ENCODE measurements around the gene TIMM44. TPM values are rescaled to one million over a fixed set of nuclear protein-coding genes. Genes with fewer than 3 reads are reported as not detected.

TIMM44 gene
- total and polyA plus RNA-seq, 10 donors: 33.2 to 94.9 (median 64.7) TPM

DNA sequence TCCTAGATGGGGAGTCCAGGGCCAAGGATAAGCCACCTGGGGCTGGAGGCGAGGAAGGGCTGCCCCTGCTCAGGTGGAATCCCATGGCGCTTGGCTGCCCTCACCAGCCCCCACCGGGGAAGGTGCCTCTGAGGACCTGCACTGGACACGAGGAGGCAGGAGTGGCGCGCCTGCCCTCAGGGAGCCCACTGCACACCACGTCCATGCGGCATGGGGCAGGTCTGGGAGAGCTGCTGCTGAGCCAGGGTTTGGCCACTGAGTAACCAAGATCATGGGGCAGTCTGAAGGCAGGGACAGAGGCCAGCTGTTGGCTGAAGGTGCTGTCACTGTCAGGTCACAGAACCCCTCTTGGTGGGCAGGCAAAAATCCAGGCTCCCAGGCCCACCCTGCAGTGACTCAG is 36.1 kb upstream of the TIMM44 start:
- 93 to 98% (median 96%) methylated on average over 4 to 8 of the region's 8 CpGs; no CpG with 5 or more reads in 1 of the 5 donors for WGBS, 5 donors
- Histone ChIP-seq H3K27me3 (replicated peaks in 1 of 7) (no peaks in the 10 kb centered on the region), H3K4me3 (no peak overlapping the region), H3K27ac (no peak overlapping the region), H3K36me3 (peaks cover 4 to 99% (median 65%) of the 10 kb centered on the region in 6 donors), H3K4me1 (peaks cover 0 to 26% (median 15%) of the 10 kb centered on the region in 6 donors), H3K9me3 (no peaks in the 10 kb centered on the region)
- intact Hi-C loops (cut with DNase I; ENCODE audit: low total_unique reads): no loop called here
- peak; percentile 48 for DNase-seq
- TF ChIP-seq, protein P1, sequence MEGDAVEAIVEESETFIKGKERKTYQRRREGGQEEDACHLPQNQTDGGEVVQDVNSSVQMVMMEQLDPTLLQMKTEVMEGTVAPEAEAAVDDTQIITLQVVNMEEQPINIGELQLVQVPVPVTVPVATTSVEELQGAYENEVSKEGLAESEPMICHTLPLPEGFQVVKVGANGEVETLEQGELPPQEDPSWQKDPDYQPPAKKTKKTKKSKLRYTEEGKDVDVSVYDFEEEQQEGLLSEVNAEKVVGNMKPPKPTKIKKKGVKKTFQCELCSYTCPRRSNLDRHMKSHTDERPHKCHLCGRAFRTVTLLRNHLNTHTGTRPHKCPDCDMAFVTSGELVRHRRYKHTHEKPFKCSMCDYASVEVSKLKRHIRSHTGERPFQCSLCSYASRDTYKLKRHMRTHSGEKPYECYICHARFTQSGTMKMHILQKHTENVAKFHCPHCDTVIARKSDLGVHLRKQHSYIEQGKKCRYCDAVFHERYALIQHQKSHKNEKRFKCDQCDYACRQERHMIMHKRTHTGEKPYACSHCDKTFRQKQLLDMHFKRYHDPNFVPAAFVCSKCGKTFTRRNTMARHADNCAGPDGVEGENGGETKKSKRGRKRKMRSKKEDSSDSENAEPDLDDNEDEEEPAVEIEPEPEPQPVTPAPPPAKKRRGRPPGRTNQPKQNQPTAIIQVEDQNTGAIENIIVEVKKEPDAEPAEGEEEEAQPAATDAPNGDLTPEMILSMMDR (IDR thresholded peaks at IDR 0.05 in 8 of 11, conservative IDR thresholded peaks at IDR 0.05 in 3 of 11): no peak
- TF ChIP-seq POLR2A (IDR thresholded peaks at IDR 0.05) (no peak), POLR2AphosphoS5 (IDR thresholded peaks at IDR 0.05) (peak in 1 of 3 donors; percentile 20)

DNA sequence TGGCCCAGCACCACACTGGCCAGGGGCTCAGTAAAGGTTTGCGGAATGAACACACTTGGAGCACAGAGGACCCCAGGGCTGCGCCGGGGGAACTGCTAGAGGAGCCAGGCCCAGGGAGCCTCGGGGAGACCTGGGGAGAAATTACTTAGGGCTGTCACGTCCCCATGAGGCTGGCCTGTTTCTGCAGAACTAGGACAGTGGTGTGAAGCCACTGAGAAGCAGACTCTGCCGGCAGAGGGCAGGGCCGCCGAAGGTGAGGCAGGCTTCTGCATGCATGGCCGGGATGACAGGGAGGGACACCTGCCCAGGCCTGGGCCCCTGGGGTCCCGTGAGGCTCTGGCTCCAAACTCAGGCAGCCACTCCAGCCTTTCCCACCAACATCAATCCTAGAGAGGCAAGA is 35.5 kb upstream of the TIMM44 start:
- Histone ChIP-seq H3K27me3 (replicated peaks in 1 of 7) (no peaks in the 10 kb centered on the region), H3K9me3 (no peaks in the 10 kb centered on the region), H3K4me3 (no peak overlapping the region), H3K27ac (no peak overlapping the region), H3K36me3 (peaks cover 4 to 99% (median 68%) of the 10 kb centered on the region in 6 donors), H3K4me1 (peaks cover 0 to 25% (median 12%) of the 10 kb centered on the region in 6 donors)
- intact Hi-C loops (cut with DNase I; ENCODE audit: low total_unique reads): no loop called here
- WGBS, 5 donors: 86 to 93% (median 90%) methylated on average over 8 to 10 of the region's 10 CpGs
- DNase-seq: peak; percentile 41
- TF ChIP-seq, protein P1 (IDR thresholded peaks at IDR 0.05 in 8 of 11, conservative IDR thresholded peaks at IDR 0.05 in 3 of 11): no peak
- no peak for TF ChIP-seq POLR2A (IDR thresholded peaks at IDR 0.05)
- no peak for TF ChIP-seq POLR2AphosphoS5 (IDR thresholded peaks at IDR 0.05)

DNA sequence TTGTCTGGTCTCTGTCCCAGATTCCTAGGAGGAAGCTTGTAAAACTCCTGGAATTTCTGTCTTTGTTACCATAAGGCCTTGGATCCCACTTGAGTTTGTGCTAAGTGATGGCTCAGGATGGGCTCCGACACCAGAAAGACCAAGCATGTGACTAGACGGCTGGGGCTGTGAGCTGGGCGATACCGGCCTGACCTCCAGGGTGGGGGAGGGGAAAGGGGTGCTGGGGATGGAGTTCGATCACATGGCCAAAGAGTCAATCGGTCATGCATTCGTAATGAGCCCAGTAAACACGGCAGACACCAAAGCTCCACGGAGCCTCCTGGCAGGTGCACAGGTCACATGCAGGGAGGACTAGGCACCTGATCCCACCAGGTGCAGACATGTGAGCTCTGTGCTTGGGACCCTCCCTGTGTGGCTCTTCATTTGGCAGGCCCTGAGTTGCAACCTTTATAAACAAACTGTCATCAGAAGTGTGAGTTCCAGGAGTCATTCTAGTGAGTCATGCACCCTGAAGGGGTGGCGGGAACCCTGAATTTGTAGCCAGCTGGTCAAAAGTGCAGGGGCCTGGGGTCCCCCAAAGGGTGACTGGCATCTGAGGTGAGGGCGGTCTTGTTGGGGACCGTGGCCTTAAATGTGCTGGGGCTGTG is 34.8 kb upstream of the TIMM44 start:
- Histone ChIP-seq H3K4me1 (peaks cover 0 to 20% (median 7%) of the 10 kb centered on the region in 6 donors), H3K36me3 (peaks cover 4 to 99% (median 69%) of the 10 kb centered on the region in 6 donors), H3K27me3 (replicated peaks in 1 of 7) (no peaks in the 10 kb centered on the region), H3K4me3 (no peak overlapping the region), H3K9me3 (no peaks in the 10 kb centered on the region), H3K27ac (no peak overlapping the region)
- WGBS, 5 donors: 86 to 94% (median 92%) methylated on average over 9 to 12 of the region's 12 CpGs
- DNase-seq: peak; percentile 39
- intact Hi-C loops (cut with DNase I; ENCODE audit: low total_unique reads): no loop called here
- TF ChIP-seq, protein P1 (IDR thresholded peaks at IDR 0.05 in 8 of 11, conservative IDR thresholded peaks at IDR 0.05 in 3 of 11): no peak
- TF ChIP-seq POLR2AphosphoS5 (IDR thresholded peaks at IDR 0.05): no peak
- no peak for TF ChIP-seq POLR2A (IDR thresholded peaks at IDR 0.05)

DNA sequence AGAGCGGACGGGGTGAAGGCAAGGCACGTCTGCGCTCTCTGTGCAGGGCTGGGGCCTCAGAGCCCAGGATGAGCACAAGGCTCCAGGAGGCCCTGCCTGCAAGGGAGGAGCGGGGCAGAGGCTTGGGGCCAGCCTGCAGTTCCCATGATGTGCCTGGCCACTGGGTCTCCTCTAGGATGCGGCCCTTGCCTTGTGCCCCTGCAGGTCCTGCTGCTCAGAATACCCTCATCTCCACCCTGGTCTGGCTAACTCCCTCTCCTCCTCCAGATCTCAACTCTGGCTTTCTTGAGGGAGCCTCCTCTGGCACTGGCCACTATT is 34.2 kb upstream of the TIMM44 start:
- H3K4me1 ChIP-seq: peaks cover 0 to 13% (median 7%) of the 10 kb centered on the region in 6 donors
- no peak overlapping the region for H3K4me3 ChIP-seq
- intact Hi-C loops (cut with DNase I; ENCODE audit: low total_unique reads): no loop called here
- H3K36me3 ChIP-seq: peaks cover 4 to 99% (median 69%) of the 10 kb centered on the region in 6 donors
- H3K27ac ChIP-seq: no peak overlapping the region
- 88 to 99% (median 96%) methylated on average over 5 to 6 of the region's 6 CpGs for WGBS, 5 donors
- TF ChIP-seq POLR2AphosphoS5 (IDR thresholded peaks at IDR 0.05): peak in 1 of 3 donors; percentile 28
- no peak for TF ChIP-seq POLR2A (IDR thresholded peaks at IDR 0.05)
- TF ChIP-seq, protein P1 (IDR thresholded peaks at IDR 0.05 in 8 of 11, conservative IDR thresholded peaks at IDR 0.05 in 3 of 11): no peak
- DNase-seq: peak; percentile 39
- H3K27me3 ChIP-seq (replicated peaks in 1 of 7): no peaks in the 10 kb centered on the region
- H3K9me3 ChIP-seq: no peaks in the 10 kb centered on the region
